SK-N-SH treated with all-trans-retinoic acid at 6 μM for 48 hours (cell line): ENCODE measurements around the gene SPRR5.

Experiments used
- ATAC-seq: fragments of 200-7000 bp; cut with Tn5 transposase; 3 replicates; pipeline ENCODE4 v1.9.1; 2020; ENCODE audit warnings: mild to moderate bottlenecking, moderate library complexity
- ARNTL ChIP-seq: fragments of 450-650 bp; formaldehyde crosslinking; IDR thresholded peaks from 2 replicates; pipeline ENCODE4 v1.5.0; 2020; ENCODE audit warnings: low read depth, mild to moderate bottlenecking, moderate library complexity, borderline replicate concordance
- BACH2 ChIP-seq: fragments of 250-450 bp; sonication (Bioruptor Pico); IDR thresholded peaks from 2 replicates; pipeline ENCODE4 v1.9.0; 2021; ENCODE audit warnings: mild to moderate bottlenecking, borderline replicate concordance
- ESRRG ChIP-seq: fragments of 250-450 bp; sonication (Bioruptor Pico); IDR thresholded peaks from 2 replicates; pipeline ENCODE4 v1.6.1; 2021; ENCODE audit warnings: mild to moderate bottlenecking
- GLIS3 ChIP-seq: fragments of 250-450 bp; sonication (Bioruptor Pico); IDR thresholded peaks from 2 replicates; pipeline ENCODE4 v1.5.0; 2020; ENCODE audit warnings: mild to moderate bottlenecking, moderate library complexity
- ISL1 ChIP-seq: fragments of 250-450 bp; sonication (Bioruptor Pico); IDR thresholded peaks from 2 replicates; pipeline ENCODE4 v2.1.2; 2022; ENCODE audit warnings: mild to moderate bottlenecking, moderate library complexity
- OSR1 ChIP-seq: fragments of 250-450 bp; sonication (Bioruptor Pico); IDR thresholded peaks from 2 replicates; pipeline ENCODE4 v1.8.0; 2022; ENCODE audit warnings: moderate library complexity, mild to moderate bottlenecking, inconsistent platforms
- PPARA ChIP-seq: fragments of 250-450 bp; sonication (Bioruptor Pico); IDR thresholded peaks from 2 replicates; pipeline ENCODE4 v1.5.0; 2020; ENCODE audit warnings: mild to moderate bottlenecking, borderline replicate concordance
- RARB ChIP-seq: fragments of 250-450 bp; sonication (Bioruptor Pico); IDR thresholded peaks from 2 replicates; pipeline ENCODE4 v1.8.0; 2021; ENCODE audit warnings: mild to moderate bottlenecking, moderate library complexity
- SNAI2 ChIP-seq: fragments of 250-450 bp; sonication (Bioruptor Pico); IDR thresholded peaks from 2 replicates; pipeline ENCODE4 v1.5.0; 2020; ENCODE audit warnings: mild to moderate bottlenecking, moderate library complexity
- TCF4 ChIP-seq: fragments of 250-450 bp; sonication (Bioruptor Pico); IDR thresholded peaks from 2 replicates; pipeline ENCODE4 v1.8.0; 2021; ENCODE audit warnings: mild to moderate bottlenecking, moderate library complexity, borderline replicate concordance
- TOX ChIP-seq: fragments of 250-450 bp; sonication (Bioruptor Pico); IDR thresholded peaks from 2 replicates; pipeline ENCODE4 v1.8.0; 2021; ENCODE audit warnings: mild to moderate bottlenecking, moderate library complexity, borderline replicate concordance
- ZC3H10 ChIP-seq: fragments of 250-450 bp; sonication (Bioruptor Pico); IDR thresholded peaks from 2 replicates; pipeline ENCODE4 v1.5.1; 2021; ENCODE audit warnings: mild to moderate bottlenecking, moderate library complexity
- ZFP3 ChIP-seq: fragments of 250-450 bp; sonication (Bioruptor Pico); IDR thresholded peaks from 2 replicates; pipeline ENCODE4 v1.5.0; 2020; ENCODE audit warnings: mild to moderate bottlenecking, moderate library complexity
- ZFP30 ChIP-seq: fragments of 450-650 bp; formaldehyde crosslinking; IDR thresholded peaks from 2 replicates; pipeline ENCODE4 v1.5.0; 2022; ENCODE audit warnings: mild to moderate bottlenecking, moderate library complexity
- ZNF565 ChIP-seq: fragments of 450-650 bp; formaldehyde crosslinking; conservative IDR thresholded peaks from 2 replicates; pipeline ENCODE4 v1.5.0; 2020; ENCODE audit warnings: low read depth, mild to moderate bottlenecking, moderate library complexity
- ZNF70 ChIP-seq: fragments of 450-650 bp; formaldehyde crosslinking; IDR thresholded peaks from 2 replicates; pipeline ENCODE4 v1.5.0; 2020; ENCODE audit warnings: mild to moderate bottlenecking, moderate library complexity
- ZNF8 ChIP-seq: fragments of 450-650 bp; formaldehyde crosslinking; IDR thresholded peaks from 2 replicates; pipeline ENCODE4 v1.5.0; 2020; ENCODE audit warnings: mild to moderate bottlenecking, moderate library complexity
- TF ChIP-seq, protein P1 (sequence below): fragments of 250-450 bp; sonication (Bioruptor Pico); IDR thresholded peaks from 2 replicates; pipeline ENCODE4 v1.5.1; 2021; ENCODE audit warnings: mild to moderate bottlenecking, moderate library complexity
- TF ChIP-seq, protein P2 (sequence below): fragments of 250-450 bp; sonication (Bioruptor Pico); IDR thresholded peaks from 2 replicates; pipeline ENCODE4 v1.8.0; 2020; ENCODE audit warnings: mild to moderate bottlenecking, moderate library complexity, borderline replicate concordance
- TF ChIP-seq, protein P3 (sequence below): fragments of 250-450 bp; sonication (Bioruptor Pico); IDR thresholded peaks from 2 replicates; pipeline ENCODE4 v1.8.0; 2021; ENCODE audit warnings: low read depth, mild to moderate bottlenecking, moderate library complexity, borderline replicate concordance
- TF ChIP-seq, protein P4 (sequence below): fragments of 250-450 bp; sonication (Bioruptor Pico); IDR thresholded peaks from 2 replicates; pipeline ENCODE4 v1.5.1; 2020; ENCODE audit warnings: low read depth, mild to moderate bottlenecking, moderate library complexity

SPRR5 gene

DNA sequence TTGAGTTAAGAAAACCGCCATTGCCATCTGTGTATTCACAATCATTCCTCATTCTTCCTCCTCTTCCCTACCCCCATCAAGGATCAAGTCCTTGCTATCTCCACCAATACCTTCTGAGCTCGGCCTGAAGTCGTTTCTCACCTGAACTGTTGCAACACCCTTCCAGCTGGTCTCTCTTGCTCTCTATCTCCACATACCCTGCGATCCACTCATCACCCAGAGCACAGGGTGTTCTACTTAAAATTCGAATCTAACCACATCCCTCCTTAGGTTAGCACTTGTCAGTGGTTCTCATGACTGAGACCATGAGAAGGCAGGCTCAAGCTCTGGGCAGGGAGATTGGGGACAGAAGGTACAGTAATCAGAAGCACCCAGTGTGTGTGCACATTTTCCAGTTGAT, 34.1 kb upstream of the SPRR5 start:
- no peak for ATAC-seq
- TF ChIP-seq RARB (no peak), TCF4 (no peak), ZFP30 (CRISPR knock-in tag) (no peak), GLIS3 (CRISPR knock-in tag) (no peak), ESRRG (CRISPR knock-in tag) (no peak), BACH2 (CRISPR knock-in tag) (no peak), OSR1 (no peak), ZC3H10 (no peak), ZNF8 (CRISPR knock-in tag) (no peak), ZNF70 (CRISPR knock-in tag) (no peak), ZFP3 (CRISPR knock-in tag) (no peak)
- TF ChIP-seq, protein P1, sequence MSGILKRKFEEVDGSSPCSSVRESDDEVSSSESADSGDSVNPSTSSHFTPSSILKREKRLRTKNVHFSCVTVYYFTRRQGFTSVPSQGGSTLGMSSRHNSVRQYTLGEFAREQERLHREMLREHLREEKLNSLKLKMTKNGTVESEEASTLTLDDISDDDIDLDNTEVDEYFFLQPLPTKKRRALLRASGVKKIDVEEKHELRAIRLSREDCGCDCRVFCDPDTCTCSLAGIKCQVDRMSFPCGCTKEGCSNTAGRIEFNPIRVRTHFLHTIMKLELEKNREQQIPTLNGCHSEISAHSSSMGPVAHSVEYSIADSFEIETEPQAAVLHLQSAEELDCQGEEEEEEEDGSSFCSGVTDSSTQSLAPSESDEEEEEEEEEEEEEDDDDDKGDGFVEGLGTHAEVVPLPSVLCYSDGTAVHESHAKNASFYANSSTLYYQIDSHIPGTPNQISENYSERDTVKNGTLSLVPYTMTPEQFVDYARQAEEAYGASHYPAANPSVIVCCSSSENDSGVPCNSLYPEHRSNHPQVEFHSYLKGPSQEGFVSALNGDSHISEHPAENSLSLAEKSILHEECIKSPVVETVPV (CRISPR knock-in tag) = no peak

DNA sequence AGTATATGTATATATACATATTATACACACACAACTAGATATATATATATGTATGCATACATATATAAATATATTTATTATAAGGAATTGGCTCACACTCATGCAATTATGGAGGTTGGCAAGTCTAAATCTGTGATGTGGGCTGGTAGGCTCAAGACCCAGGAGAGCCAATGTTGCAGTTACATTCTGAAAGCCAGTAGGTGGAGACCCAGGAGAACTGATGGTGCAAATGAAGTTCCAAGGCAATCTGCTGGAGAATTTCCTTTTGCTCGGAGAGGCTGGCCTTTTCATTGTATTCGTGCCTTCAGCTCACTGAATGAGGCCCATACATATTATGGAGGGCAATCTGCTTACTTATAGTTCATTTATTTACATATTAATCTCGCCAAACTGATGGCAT, 29.2 kb upstream of the SPRR5 start:
- TF ChIP-seq SNAI2 (CRISPR knock-in tag) (no peak), ESRRG (CRISPR knock-in tag) (no peak)
- TF ChIP-seq, protein P2, sequence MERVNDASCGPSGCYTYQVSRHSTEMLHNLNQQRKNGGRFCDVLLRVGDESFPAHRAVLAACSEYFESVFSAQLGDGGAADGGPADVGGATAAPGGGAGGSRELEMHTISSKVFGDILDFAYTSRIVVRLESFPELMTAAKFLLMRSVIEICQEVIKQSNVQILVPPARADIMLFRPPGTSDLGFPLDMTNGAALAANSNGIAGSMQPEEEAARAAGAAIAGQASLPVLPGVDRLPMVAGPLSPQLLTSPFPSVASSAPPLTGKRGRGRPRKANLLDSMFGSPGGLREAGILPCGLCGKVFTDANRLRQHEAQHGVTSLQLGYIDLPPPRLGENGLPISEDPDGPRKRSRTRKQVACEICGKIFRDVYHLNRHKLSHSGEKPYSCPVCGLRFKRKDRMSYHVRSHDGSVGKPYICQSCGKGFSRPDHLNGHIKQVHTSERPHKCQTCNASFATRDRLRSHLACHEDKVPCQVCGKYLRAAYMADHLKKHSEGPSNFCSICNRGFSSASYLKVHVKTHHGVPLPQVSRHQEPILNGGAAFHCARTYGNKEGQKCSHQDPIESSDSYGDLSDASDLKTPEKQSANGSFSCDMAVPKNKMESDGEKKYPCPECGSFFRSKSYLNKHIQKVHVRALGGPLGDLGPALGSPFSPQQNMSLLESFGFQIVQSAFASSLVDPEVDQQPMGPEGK (CRISPR knock-in tag) = no peak
- TF ChIP-seq, all 23 proteins: peak for 0
- peak; percentile 49; the same call in 2 of the 3 replicates for ATAC-seq

DNA sequence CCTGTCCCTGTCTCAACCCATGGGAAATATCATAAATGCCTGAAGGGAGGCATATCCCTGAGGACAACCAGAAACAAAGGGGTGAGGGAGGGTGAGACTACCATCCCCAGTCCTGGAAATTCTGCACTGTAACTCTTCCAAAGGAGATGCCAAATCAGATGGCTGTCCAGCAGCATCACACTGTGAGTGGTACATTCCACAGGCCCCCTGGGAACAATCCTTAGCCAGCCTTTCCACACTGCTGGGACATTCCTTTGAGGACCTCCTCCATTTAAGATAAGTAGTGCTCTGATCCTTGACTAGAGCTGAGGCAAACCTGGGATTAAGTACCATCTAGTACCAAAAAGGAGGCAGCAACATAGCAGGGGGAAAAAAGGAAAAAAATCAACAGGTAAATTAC, 27.9 kb upstream of the SPRR5 start:
- no peak for ATAC-seq

DNA sequence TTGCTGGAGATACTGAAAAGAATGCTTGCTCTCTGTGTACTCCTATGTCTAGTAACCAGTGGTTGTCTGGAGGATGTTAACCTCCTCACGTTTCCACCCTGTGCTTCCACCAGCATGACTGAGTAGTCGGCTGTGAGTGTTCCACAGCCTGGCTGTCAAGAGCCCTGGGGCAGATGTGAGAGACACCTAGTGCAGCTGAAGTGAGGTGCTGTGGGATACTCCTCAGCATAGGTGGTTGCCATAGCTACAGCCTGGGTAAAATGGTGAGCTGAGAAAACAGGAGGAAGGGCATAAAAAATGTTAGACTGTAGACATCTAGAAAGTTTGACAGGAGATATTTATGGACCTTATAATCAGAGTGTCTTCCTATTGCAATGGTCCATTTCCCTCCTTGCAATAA, 22.8 kb upstream of the SPRR5 start:
- ATAC-seq = peak; percentile 26; the same call in 1 of the 3 replicates
- TF ChIP-seq, protein P1 (CRISPR knock-in tag) = no peak
- no peak for TF ChIP-seq BACH2 (CRISPR knock-in tag)
- TF ChIP-seq, protein P3, sequence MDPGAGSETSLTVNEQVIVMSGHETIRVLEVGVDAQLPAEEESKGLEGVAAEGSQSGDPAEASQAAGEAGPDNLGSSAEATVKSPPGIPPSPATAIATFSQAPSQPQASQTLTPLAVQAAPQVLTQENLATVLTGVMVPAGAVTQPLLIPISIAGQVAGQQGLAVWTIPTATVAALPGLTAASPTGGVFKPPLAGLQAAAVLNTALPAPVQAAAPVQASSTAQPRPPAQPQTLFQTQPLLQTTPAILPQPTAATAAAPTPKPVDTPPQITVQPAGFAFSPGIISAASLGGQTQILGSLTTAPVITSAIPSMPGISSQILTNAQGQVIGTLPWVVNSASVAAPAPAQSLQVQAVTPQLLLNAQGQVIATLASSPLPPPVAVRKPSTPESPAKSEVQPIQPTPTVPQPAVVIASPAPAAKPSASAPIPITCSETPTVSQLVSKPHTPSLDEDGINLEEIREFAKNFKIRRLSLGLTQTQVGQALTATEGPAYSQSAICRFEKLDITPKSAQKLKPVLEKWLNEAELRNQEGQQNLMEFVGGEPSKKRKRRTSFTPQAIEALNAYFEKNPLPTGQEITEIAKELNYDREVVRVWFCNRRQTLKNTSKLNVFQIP (CRISPR knock-in tag) = no peak
- TF ChIP-seq, protein P4, sequence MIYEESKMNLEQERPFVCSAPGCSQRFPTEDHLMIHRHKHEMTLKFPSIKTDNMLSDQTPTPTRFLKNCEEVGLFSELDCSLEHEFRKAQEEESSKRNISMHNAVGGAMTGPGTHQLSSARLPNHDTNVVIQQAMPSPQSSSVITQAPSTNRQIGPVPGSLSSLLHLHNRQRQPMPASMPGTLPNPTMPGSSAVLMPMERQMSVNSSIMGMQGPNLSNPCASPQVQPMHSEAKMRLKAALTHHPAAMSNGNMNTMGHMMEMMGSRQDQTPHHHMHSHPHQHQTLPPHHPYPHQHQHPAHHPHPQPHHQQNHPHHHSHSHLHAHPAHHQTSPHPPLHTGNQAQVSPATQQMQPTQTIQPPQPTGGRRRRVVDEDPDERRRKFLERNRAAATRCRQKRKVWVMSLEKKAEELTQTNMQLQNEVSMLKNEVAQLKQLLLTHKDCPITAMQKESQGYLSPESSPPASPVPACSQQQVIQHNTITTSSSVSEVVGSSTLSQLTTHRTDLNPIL (CRISPR knock-in tag) = no peak
- no peak for TF ChIP-seq TCF4
- no peak for TF ChIP-seq PPARA (CRISPR knock-in tag)
- TF ChIP-seq TOX (CRISPR knock-in tag) = no peak
- TF ChIP-seq, protein P2 (CRISPR knock-in tag) = no peak
- TF ChIP-seq ISL1 (CRISPR knock-in tag) = no peak
- no peak for TF ChIP-seq ARNTL (CRISPR knock-in tag)

More for the DNA sequence above, 27.9 kb upstream of the SPRR5 start:
- TF ChIP-seq ESRRG (CRISPR knock-in tag) (no peak), OSR1 (no peak), RARB (no peak), ZNF565 (CRISPR knock-in tag) (no peak), ZC3H10 (no peak), BACH2 (CRISPR knock-in tag) (no peak), ZNF70 (CRISPR knock-in tag) (no peak)
- TF ChIP-seq, protein P3 (CRISPR knock-in tag) = no peak
